ENCODE measurements around the gene ARID5B. TPM values are rescaled to one million over a fixed set of nuclear protein-coding genes. Genes with fewer than 3 reads are reported as not detected.
A peak's percentile ranks its signal among the peaks of the same experiment; 100 is the strongest.

The ARID5B gene
- total RNA-seq, 2 donors from 2014 or later, result 60.7 to 80.4 TPM

GRCh38 chr10:62088786-62089185, 187.3 kb downstream of the ARID5B start:
- Histone ChIP-seq H3K27me3 (replicated peaks; ENCODE audit: insufficient read depth) (no peaks in the 10 kb centered on the region), H3K36me3 (peaks cover 44% of the 10 kb centered on the region), H3K4me1 (ENCODE audit: control insufficient read depth in 1 of 2, low read depth in 2 of 2) (peaks cover 12 to 38% of the 10 kb centered on the region in 2 donors), H3K9me3 (no peaks in the 10 kb centered on the region), H3K27ac (no peak overlapping the region), H3K4me3 (no peak overlapping the region)
- no peak for TF ChIP-seq CTCF (IDR thresholded peaks at IDR 0.05)
- ATAC-seq (ENCODE audit: insufficient number of reproducible peaks, low FRiP score, low read depth) (no peak), DNase-seq (ENCODE audit: low spot score) (no peak)

- Histone ChIP-seq H3K27me3 (replicated peaks; ENCODE audit: insufficient read depth) (no peaks in the 10 kb centered on the region), H3K4me1 (ENCODE audit: control insufficient read depth in 1 of 2, low read depth in 2 of 2) (peaks cover 22 to 49% of the 10 kb centered on the region in 2 donors), H3K27ac (peak overlapping the region; percentile 12 to 13), H3K4me3 (no peak overlapping the region), H3K36me3 (peaks cover 36% of the 10 kb centered on the region), H3K9me3 (no peaks in the 10 kb centered on the region)
- no peak for TF ChIP-seq CTCF (IDR thresholded peaks at IDR 0.05)
- ATAC-seq (ENCODE audit: insufficient number of reproducible peaks, low FRiP score, low read depth) (no peak), DNase-seq (ENCODE audit: low spot score) (no peak)
Observed at GRCh38 chr10:62092301-62093030, 191.0 kb downstream of the ARID5B start.

DNA sequence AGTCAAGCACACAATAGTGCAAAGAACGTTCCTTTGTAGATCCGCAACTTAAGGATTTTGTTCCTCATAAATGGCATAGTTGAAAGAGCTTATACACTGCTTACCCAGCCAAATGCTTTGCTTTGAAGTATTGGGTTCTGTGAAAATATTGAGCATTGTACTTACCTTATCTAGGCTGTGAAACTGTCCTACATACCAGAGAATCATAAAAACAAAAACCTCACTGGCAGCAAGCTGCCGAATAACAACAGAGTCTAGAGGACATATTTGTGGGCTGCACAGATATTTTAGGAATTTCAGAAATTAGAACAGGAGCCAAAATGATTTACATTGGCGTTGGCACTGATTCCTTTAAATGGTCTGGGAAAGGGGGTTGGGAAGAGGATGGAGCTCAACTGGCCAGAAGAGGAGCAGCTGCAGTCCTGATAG, 192.4 kb downstream of the ARID5B start:
- Histone ChIP-seq H3K27ac (peak overlapping the region in 1 of 2 donors; percentile 14), H3K36me3 (peaks cover 30% of the 10 kb centered on the region), H3K4me1 (ENCODE audit: control insufficient read depth in 1 of 2, low read depth in 2 of 2) (peaks cover 22 to 47% of the 10 kb centered on the region in 2 donors), H3K27me3 (replicated peaks; ENCODE audit: insufficient read depth) (no peaks in the 10 kb centered on the region), H3K4me3 (no peak overlapping the region), H3K9me3 (no peaks in the 10 kb centered on the region)
- TF ChIP-seq CTCF (IDR thresholded peaks at IDR 0.05), result no peak
- ATAC-seq (ENCODE audit: insufficient number of reproducible peaks, low FRiP score, low read depth) (no peak), DNase-seq (ENCODE audit: low spot score) (no peak)

GRCh38 chr10:62095181-62096122, 194.0 kb downstream of the ARID5B start:
- peak overlapping the region; percentile 18 to 39 for H3K27ac ChIP-seq
- no peak for DNase-seq (ENCODE audit: low spot score)
- H3K4me3 ChIP-seq, result peak overlapping the region; percentile 11
- no peak for ATAC-seq (ENCODE audit: insufficient number of reproducible peaks, low FRiP score, low read depth)
- peaks cover 22 to 50% of the 10 kb centered on the region in 2 donors for H3K4me1 ChIP-seq (ENCODE audit: control insufficient read depth in 1 of 2, low read depth in 2 of 2)
- TF ChIP-seq CTCF (IDR thresholded peaks at IDR 0.05), result no peak
- no peaks in the 10 kb centered on the region for H3K9me3 ChIP-seq
- no peaks in the 10 kb centered on the region for H3K27me3 ChIP-seq (replicated peaks; ENCODE audit: insufficient read depth)
- peaks cover 26% of the 10 kb centered on the region for H3K36me3 ChIP-seq

Data from thoracic aorta (tissue), 2 donors.